HCT116 (cell line): ENCODE measurements around the gene RCBTB2. TPM values are rescaled to one million over a fixed set of nuclear protein-coding genes. Genes with fewer than 3 reads are reported as not detected.

ENCODE experiments used
- ATAC-seq: fragments of 200-7000 bp; cut with Tn5 transposase; 2 replicates; pipeline ENCODE4 v1.9.1; 2020; ENCODE audit warnings: mild to moderate bottlenecking, moderate library complexity
- BruUV-seq: library from RNA; stranded (reverse); fragments of 400-500 nt; replicated peaks from 2 replicates; lab custom pipeline; 2021; lab: Mats Ljungman, UMichigan
- CTCF ChIA-PET: fragments of 300-600 bp; sonication (Branson Sonifier 250); formaldehyde crosslinking; loops from one replicate; lab custom pipeline; 2021; ENCODE audit warnings: antibody characterized with exemption; lab: Charles Lee
- POLR2A ChIA-PET: fragments of 300-600, 350-600 bp; sonication (Branson Sonifier 250); formaldehyde crosslinking; loops from one replicate; lab custom pipeline; 2021; ENCODE audit warnings: antibody characterized with exemption; lab: Charles Lee
- RAD21 ChIA-PET, 2 experiments: fragments of 300-600 bp; sonication (Branson Sonifier 250); formaldehyde crosslinking; loops; one replicate each; lab custom pipeline; 2023; ENCODE audit warnings: low total read pairs in 2 of 2; ENCODE audit not compliant: uncharacterized antibody in 2 of 2, unreplicated experiment in 2 of 2, low non-redundant PET in 1 of 2; lab: Charles Lee
- DNase-seq: peaks from one replicate; pipeline ENCODE4 v3.0.0-alpha.2; 2010; ENCODE audit warnings: low read depth, low spot score
- H2AFZ ChIP-seq: fragments of 200-600 bp; shearing (Covaris generic), sonication (generic); 2 replicates; pipeline ENCODE4 v1.6.1; 2017; ENCODE audit warnings: low read depth, mixed run types, mixed read lengths, antibody characterized with exemption, low read length; ENCODE audit not compliant: poor library complexity, severe bottlenecking
- H3K27ac ChIP-seq: 2 replicates; pipeline ENCODE4 v1.5.1; 2012; ENCODE audit warnings: low read depth, low read length
- H3K27me3 ChIP-seq: fragments of 200-600 bp; sonication (generic); 2 replicates; pipeline ENCODE4 v1.6.1; 2016; ENCODE audit warnings: mixed run types, low read length, mixed read lengths; ENCODE audit not compliant: insufficient read depth
- H3K36me3 ChIP-seq, 2 experiments: fragments of 200-500 bp in 1 of 2; fragments of 200-600 bp in 1 of 2; sonication (Bioruptor generic) in 1 of 2; sonication (generic) in 1 of 2; 2 replicates each; pipeline versions ENCODE4 v1.5.1 to v1.6.1; 2014 to 2016; ENCODE audit warnings: low read length in 2 of 2, inconsistent platforms in 1 of 2, mixed read lengths in 1 of 2, mixed run types in 1 of 2; ENCODE audit not compliant: insufficient read depth in 2 of 2, control insufficient read depth in 1 of 2
- H3K4me1 ChIP-seq, 2 experiments: fragments of 200-600 bp in 1 of 2; sonication (generic) in 1 of 2; 2 replicates each; pipeline versions ENCODE4 v1.5.1 to v1.6.1; 2012 to 2017; ENCODE audit warnings: low read length in 2 of 2, inconsistent platforms in 1 of 2, mild to moderate bottlenecking in 1 of 2, mixed read lengths in 1 of 2, mixed run types in 1 of 2, moderate library complexity in 1 of 2; ENCODE audit not compliant: insufficient read depth in 2 of 2, control insufficient read depth in 1 of 2
- H3K4me2 ChIP-seq: fragments of 200-600 bp; sonication (generic); 2 replicates; pipeline ENCODE4 v1.6.1; 2017; ENCODE audit warnings: mixed run types, low read length, mixed read lengths
- H3K4me3 ChIP-seq, 2 experiments: fragments of 200-600 bp in 1 of 2; sonication (generic) in 1 of 2; replicated peaks in 1 of 2; 2 replicates each; pipeline ENCODE4 v1.5.1; 2011 to 2016; ENCODE audit warnings: low read length in 2 of 2, control low read depth in 1 of 2, low read depth in 1 of 2, mild to moderate bottlenecking in 1 of 2, mixed read lengths in 1 of 2, mixed run types in 1 of 2
- H3K79me2 ChIP-seq: fragments of 200-600 bp; sonication (generic); 2 replicates; pipeline ENCODE4 v1.6.1; 2017; ENCODE audit warnings: mild to moderate bottlenecking, mixed run types, low read length, moderate library complexity, mixed read lengths; ENCODE audit not compliant: insufficient read depth
- H3K9ac ChIP-seq: fragments of 200-600 bp; sonication (generic); 2 replicates; pipeline ENCODE4 v1.6.1; 2016; ENCODE audit warnings: low read length, mixed read lengths
- H3K9me2 ChIP-seq: fragments of 200-600 bp; sonication (generic), shearing (Covaris generic); 2 replicates; pipeline ENCODE4 v1.6.1; 2017; ENCODE audit warnings: mixed run types, mild to moderate bottlenecking, moderate library complexity; ENCODE audit not compliant: insufficient read depth
- H3K9me3 ChIP-seq, 2 experiments: fragments of 200-500 bp in 1 of 2; fragments of 200-600 bp in 1 of 2; sonication (Bioruptor generic) in 1 of 2; sonication (generic) in 1 of 2; 2 replicates each; pipeline ENCODE4 v1.6.1; 2014 to 2017; ENCODE audit warnings: low read length in 2 of 2, mixed read lengths in 2 of 2, inconsistent platforms in 1 of 2, low read depth in 1 of 2, mild to moderate bottlenecking in 1 of 2, mixed run types in 1 of 2, moderate library complexity in 1 of 2; ENCODE audit not compliant: control insufficient read depth in 1 of 2, insufficient read depth in 1 of 2
- H4K20me1 ChIP-seq: fragments of 200-600 bp; sonication (generic), shearing (Covaris generic); 2 replicates; pipeline ENCODE4 v1.6.1; 2017; ENCODE audit warnings: mixed run types, mild to moderate bottlenecking, moderate library complexity; ENCODE audit not compliant: insufficient read depth
- EZH2phosphoT487 ChIP-seq: fragments of 200-600 bp; IDR thresholded peaks from 2 replicates; pipeline ENCODE4 v1.6.1; 2018; ENCODE audit warnings: antibody characterized with exemption, borderline replicate concordance
- SIN3A ChIP-seq: IDR thresholded peaks from 2 replicates; pipeline ENCODE4 v1.6.1; 2012; ENCODE audit warnings: low read depth
- SP1 ChIP-seq: IDR thresholded peaks from 2 replicates; pipeline ENCODE4 v1.6.1; 2012; ENCODE audit warnings: low read depth
- intact Hi-C: fragments of 100-400 bp; cut with micrococcal nuclease; formaldehyde crosslinking; loops from 2 replicates; pipeline ENCODE4 v1.10.0; 2022
- total RNA-seq: library from RNA; stranded (reverse); gene quantifications from one replicate; pipeline ENCODE4 v1.2.1, GENCODE V29; 2021; ENCODE audit not compliant: unreplicated experiment
- TF ChIP-seq, protein P1 (sequence below): IDR thresholded peaks from 2 replicates; pipeline ENCODE4 v1.6.1; 2012
- TF ChIP-seq, protein P2 (sequence below): IDR thresholded peaks from 2 replicates; pipeline ENCODE4 v1.6.1; 2011; ENCODE audit warnings: mild to moderate bottlenecking, low read length, moderate library complexity; ENCODE audit not compliant: insufficient replicate concordance; ENCODE audit errors: extremely low read depth
- TF ChIP-seq, protein P3 (sequence below), 3 experiments: fragments of 200-600 bp in 1 of 3; sonication (generic) in 1 of 3; IDR thresholded peaks in 2 of 3; conservative IDR thresholded peaks in 1 of 3; 2 replicates each; pipeline ENCODE4 v1.5.1; 2012 to 2017; ENCODE audit warnings: low read depth in 2 of 3, low read length in 2 of 3, antibody characterized with exemption in 1 of 3, borderline replicate concordance in 1 of 3, control low read depth in 1 of 3, mild to moderate bottlenecking in 1 of 3, mixed read lengths in 1 of 3, mixed run types in 1 of 3, moderate library complexity in 1 of 3; ENCODE audit not compliant: insufficient read depth in 1 of 3
- TF ChIP-seq, protein P4 (sequence below): IDR thresholded peaks from 2 replicates; pipeline ENCODE4 v1.6.1; 2012; ENCODE audit warnings: low read depth

The RCBTB2 gene
- total RNA-seq, 1 experiment from 2014 or later: 1.3 TPM

DNA sequence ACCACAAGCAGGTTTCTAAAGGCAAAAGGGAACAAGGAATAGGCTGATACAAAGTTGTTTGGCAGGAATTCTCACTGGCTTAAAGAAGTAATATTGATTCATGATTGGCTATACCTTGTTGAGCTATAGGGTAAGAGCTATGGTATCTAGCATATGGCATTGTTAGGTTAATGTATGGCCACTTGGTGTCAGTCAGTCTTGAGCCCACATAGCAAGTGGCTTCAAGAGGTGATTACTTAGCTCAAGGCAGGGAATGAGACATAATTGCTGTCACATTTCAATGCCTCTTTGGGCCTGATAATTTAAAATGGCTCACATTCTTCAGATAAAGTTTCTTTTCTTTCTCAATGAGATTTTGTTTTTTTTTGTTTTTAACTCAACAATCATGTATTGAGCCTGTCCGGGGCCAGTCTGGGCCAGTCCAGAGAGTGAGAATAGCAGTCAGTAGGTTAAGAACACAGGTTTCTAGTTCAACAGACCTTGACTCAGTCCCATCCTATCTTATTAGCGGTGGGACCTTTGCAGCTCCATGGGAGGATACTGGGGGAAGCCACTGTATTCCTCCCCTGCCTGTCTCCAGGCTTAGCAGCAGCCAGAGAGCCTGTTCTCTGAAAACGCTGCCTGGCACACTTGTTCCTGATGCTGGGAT lies 45.8 kb upstream of the RCBTB2 start:
- intact Hi-C loops: loop anchor here (5.0 kb wide), 1 partner anchor 231 kb away; no protein-coding TSS in a partner anchor
- no peaks in the 10 kb centered on the region; a peak in 1 of 4 replicates for H3K4me1 ChIP-seq
- H3K4me2 ChIP-seq: no peak overlapping the region
- ATAC-seq: no peak
- H3K27ac ChIP-seq: no peak overlapping the region
- ChIA-PET CTCF (interaction anchor here (1.4 to 4.2 kb wide), 5 partner anchors 8 to 484 kb away, joined by 3 to 65 read pairs (median 6); partner anchors contain the start of gene MED4), RAD21 (no interaction called here), POLR2A (no interaction called here)
- no peaks in the 10 kb centered on the region for H4K20me1 ChIP-seq
- H3K9ac ChIP-seq: no peak overlapping the region
- H3K9me2 ChIP-seq: no peaks in the 10 kb centered on the region
- DNase-seq: no peak
- no peaks in the 10 kb centered on the region for H3K27me3 ChIP-seq
- no peaks in the 10 kb centered on the region for H3K79me2 ChIP-seq
- H3K4me3 ChIP-seq: no peak overlapping the region
- H3K36me3 ChIP-seq: no peaks in the 10 kb centered on the region
- no peaks in the 10 kb centered on the region for H3K9me3 ChIP-seq
- no peak overlapping the region for H2AFZ ChIP-seq
- BruUV-seq: no TSS peak
- no peak for TF ChIP-seq SP1
- TF ChIP-seq, protein P1, sequence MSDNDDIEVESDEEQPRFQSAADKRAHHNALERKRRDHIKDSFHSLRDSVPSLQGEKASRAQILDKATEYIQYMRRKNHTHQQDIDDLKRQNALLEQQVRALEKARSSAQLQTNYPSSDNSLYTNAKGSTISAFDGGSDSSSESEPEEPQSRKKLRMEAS: no peak
- TF ChIP-seq, protein P2, sequence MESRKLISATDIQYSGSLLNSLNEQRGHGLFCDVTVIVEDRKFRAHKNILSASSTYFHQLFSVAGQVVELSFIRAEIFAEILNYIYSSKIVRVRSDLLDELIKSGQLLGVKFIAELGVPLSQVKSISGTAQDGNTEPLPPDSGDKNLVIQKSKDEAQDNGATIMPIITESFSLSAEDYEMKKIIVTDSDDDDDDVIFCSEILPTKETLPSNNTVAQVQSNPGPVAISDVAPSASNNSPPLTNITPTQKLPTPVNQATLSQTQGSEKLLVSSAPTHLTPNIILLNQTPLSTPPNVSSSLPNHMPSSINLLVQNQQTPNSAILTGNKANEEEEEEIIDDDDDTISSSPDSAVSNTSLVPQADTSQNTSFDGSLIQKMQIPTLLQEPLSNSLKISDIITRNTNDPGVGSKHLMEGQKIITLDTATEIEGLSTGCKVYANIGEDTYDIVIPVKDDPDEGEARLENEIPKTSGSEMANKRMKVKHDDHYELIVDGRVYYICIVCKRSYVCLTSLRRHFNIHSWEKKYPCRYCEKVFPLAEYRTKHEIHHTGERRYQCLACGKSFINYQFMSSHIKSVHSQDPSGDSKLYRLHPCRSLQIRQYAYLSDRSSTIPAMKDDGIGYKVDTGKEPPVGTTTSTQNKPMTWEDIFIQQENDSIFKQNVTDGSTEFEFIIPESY: no peak
- TF ChIP-seq EZH2phosphoT487: no peak
- TF ChIP-seq, all 23 proteins: peak for 0

DNA sequence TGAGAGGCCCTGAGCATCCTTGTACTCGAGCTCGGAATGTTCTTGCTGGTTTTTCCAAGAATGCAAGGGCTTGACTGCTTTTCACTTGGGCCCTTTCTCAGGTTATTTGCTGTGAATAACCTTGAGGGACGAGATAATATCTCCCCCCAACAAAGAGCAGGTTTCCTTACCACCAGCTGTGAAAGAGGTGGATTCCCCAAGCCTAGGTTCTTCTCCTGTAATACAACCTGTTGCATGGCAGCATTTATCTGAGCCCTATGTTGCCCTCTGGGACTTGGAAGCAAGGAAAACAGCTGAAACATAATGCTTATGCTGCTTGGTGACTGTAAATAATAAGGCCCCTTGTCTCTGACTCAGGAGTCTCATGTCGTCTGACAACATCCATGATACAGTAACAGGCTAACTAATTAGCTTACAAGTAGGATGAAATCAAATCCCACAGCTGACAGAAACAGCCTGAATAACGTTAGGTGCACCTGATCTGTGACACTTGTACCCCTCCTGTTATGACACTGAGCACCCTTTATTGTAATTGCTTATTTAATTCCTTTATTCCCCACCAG lies 43.6 kb upstream of the RCBTB2 start:
- Histone ChIP-seq H3K4me2 (no peak overlapping the region), H3K9me3 (no peaks in the 10 kb centered on the region), H3K4me3 (no peak overlapping the region), H3K4me1 (no peaks in the 10 kb centered on the region), H2AFZ (no peak overlapping the region), H4K20me1 (no peaks in the 10 kb centered on the region), H3K9me2 (no peaks in the 10 kb centered on the region), H3K36me3 (no peaks in the 10 kb centered on the region), H3K27me3 (no peaks in the 10 kb centered on the region), H3K9ac (no peak overlapping the region), H3K27ac (no peak overlapping the region), H3K79me2 (no peaks in the 10 kb centered on the region)
- BruUV-seq: no TSS peak
- CTCF ChIA-PET: no interaction called here
- ATAC-seq (no peak), DNase-seq (no peak)
- RAD21 ChIA-PET: no interaction called here
- POLR2A ChIA-PET: no interaction called here
- intact Hi-C loops: loop anchor here (5.0 kb wide), 1 partner anchor 229 kb away; no protein-coding TSS in a partner anchor
- TF ChIP-seq, protein P3, sequence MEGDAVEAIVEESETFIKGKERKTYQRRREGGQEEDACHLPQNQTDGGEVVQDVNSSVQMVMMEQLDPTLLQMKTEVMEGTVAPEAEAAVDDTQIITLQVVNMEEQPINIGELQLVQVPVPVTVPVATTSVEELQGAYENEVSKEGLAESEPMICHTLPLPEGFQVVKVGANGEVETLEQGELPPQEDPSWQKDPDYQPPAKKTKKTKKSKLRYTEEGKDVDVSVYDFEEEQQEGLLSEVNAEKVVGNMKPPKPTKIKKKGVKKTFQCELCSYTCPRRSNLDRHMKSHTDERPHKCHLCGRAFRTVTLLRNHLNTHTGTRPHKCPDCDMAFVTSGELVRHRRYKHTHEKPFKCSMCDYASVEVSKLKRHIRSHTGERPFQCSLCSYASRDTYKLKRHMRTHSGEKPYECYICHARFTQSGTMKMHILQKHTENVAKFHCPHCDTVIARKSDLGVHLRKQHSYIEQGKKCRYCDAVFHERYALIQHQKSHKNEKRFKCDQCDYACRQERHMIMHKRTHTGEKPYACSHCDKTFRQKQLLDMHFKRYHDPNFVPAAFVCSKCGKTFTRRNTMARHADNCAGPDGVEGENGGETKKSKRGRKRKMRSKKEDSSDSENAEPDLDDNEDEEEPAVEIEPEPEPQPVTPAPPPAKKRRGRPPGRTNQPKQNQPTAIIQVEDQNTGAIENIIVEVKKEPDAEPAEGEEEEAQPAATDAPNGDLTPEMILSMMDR (IDR thresholded peaks at IDR 0.05 in 2 of 3, conservative IDR thresholded peaks at IDR 0.05 in 1 of 3; ENCODE audit: borderline replicate concordance in 1 of 3, insufficient read depth in 1 of 3, low read depth in 2 of 3, low read length in 2 of 3): no peak
- TF ChIP-seq, protein P4, sequence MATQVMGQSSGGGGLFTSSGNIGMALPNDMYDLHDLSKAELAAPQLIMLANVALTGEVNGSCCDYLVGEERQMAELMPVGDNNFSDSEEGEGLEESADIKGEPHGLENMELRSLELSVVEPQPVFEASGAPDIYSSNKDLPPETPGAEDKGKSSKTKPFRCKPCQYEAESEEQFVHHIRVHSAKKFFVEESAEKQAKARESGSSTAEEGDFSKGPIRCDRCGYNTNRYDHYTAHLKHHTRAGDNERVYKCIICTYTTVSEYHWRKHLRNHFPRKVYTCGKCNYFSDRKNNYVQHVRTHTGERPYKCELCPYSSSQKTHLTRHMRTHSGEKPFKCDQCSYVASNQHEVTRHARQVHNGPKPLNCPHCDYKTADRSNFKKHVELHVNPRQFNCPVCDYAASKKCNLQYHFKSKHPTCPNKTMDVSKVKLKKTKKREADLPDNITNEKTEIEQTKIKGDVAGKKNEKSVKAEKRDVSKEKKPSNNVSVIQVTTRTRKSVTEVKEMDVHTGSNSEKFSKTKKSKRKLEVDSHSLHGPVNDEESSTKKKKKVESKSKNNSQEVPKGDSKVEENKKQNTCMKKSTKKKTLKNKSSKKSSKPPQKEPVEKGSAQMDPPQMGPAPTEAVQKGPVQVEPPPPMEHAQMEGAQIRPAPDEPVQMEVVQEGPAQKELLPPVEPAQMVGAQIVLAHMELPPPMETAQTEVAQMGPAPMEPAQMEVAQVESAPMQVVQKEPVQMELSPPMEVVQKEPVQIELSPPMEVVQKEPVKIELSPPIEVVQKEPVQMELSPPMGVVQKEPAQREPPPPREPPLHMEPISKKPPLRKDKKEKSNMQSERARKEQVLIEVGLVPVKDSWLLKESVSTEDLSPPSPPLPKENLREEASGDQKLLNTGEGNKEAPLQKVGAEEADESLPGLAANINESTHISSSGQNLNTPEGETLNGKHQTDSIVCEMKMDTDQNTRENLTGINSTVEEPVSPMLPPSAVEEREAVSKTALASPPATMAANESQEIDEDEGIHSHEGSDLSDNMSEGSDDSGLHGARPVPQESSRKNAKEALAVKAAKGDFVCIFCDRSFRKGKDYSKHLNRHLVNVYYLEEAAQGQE: no peak
- TF ChIP-seq SIN3A: no peak
